Prostate gland (tissue), 2 donors: Measurements from ENCODE around the gene TMCO4.

Experiments
- CTCF ChIP-seq, 4 experiments: fragments of 200-600 bp in 2 of 4; fragments of 450-650 bp in 2 of 4; sonication (generic) in 2 of 4; IDR thresholded peaks; 1 replicate in 3 of 4; 2 replicates in 1 of 4; pipeline ENCODE4 v1.5.1; 2016 to 2019; ENCODE audit warnings: antibody characterized with exemption in 4 of 4, mild to moderate bottlenecking in 2 of 4, moderate library complexity in 2 of 4
- POLR2A ChIP-seq: fragments of 450-650 bp; IDR thresholded peaks from one replicate; pipeline ENCODE4 v1.6.1; 2016; ENCODE audit warnings: antibody characterized with exemption, mild to moderate bottlenecking

- no peak for TF ChIP-seq CTCF (IDR thresholded peaks at IDR 0.05)
- TF ChIP-seq POLR2A: no peak
Observed at GRCh38 chr1:19792237-19793002, 7.3 kb downstream of the TMCO4 start.
